HUDEP-2 (cell line): ENCODE measurements around the gene PSMA8.
"Not testable (repeated sequence)": the region's sequence is repeated elsewhere in the genome, so short reads cannot be mapped to it uniquely, and the experiment has no call there.

Experiments
- DNase-seq, 76 experiments: peaks; one replicate each; lab custom pipeline; 2025; ENCODE audit not compliant: unreplicated experiment in 76 of 76; lab: John Stamatoyannopoulos, UW

PSMA8 gene

DNA sequence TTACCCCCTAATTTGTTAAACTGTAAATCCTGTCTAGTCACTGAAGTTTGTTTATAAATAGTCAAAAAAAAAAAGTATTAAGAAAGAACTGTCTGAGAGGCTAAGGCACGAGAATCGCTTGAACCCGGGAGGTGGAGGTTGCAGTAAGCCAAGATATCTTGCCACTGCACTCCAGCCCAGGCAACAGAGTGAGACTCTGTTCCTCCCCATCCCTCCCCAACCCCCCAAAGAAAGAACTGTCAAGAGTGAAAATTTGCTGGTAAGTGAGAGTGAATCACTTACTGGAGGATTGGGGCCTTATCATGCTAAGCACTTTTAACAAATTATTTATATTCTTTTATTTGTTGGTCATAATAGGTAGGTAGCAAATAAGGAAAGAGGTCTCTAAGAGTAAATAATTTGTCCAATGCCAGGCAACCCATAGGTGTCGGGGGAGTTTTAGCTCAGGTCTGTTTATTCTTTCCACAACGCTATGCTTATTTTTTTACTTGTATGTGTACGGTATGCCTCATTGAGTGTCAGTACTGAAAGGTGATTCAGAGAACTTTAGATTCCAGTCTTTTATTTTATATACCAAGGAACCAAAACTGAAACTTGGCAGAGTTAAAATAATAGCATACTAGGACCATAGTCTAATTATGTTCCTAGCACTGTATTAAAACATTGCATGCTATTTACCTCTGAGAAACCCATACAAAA lies 95.0 kb downstream of the PSMA8 start:
- DNase-seq, result peak in 30 of 76 experiments; percentile 2 to 62 (median 20)

DNA sequence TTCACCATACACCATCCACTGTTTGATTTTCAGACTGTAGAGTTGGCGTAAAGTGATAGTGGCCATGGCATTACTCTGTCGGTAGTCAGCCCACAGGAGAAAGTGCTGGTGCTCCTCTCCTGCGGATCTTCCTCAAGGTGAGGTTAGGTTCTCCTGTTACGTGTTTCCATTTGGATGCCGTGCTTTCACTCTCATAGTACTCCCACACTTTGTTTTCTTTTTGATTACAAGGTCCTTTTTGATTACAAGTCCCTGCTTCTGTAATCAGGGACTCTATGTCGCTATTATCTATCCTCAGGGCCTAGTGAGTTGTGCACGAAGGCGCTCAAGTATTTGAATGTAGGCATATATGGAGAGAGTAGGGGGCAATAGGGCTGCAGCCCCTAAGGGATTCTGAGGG lies 96.8 kb downstream of the PSMA8 start:
- no peak for DNase-seq

DNA sequence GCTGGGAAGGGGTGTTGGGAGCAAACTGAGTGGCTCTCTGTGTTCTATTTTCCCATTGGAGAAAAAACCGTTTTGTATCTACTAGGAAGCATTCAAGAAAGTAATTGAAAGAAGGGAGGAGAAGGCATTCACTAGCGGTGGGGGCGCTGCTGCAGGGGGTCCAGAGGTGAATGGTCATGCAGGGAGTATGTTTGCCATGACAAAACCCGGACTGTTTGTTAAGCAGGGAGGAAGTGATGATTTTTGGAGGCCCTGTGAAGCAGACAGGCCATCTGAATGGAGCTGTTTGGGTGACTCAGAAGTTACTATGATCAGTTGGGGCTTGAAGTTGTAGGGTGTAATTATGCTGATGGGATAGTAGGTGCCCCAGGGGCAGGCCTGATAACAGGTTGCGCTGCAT lies 99.5 kb downstream of the PSMA8 start:
- peak in 1 of 76 experiments; percentile 14 for DNase-seq

DNA sequence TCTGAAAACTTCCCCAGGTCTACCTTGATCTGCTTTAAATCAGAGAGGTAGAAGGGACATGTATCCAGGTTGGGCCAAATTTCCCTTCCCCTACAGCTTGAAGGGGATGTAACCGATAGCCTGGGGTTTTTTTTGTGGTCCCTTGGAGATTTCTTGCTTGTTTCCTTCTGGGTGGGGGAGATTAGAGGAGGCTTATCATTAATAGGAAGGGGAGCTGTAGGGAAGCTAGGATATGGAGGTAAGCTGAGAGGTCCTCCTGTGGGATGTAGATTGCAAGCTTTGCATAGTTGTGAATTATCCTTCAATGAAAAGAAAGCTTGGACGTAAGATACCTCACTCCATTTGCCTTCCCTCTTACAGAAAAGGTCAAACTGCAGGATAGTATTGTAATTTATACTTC lies 103.7 kb downstream of the PSMA8 start:
- DNase-seq, result not testable (repeated sequence)

DNA sequence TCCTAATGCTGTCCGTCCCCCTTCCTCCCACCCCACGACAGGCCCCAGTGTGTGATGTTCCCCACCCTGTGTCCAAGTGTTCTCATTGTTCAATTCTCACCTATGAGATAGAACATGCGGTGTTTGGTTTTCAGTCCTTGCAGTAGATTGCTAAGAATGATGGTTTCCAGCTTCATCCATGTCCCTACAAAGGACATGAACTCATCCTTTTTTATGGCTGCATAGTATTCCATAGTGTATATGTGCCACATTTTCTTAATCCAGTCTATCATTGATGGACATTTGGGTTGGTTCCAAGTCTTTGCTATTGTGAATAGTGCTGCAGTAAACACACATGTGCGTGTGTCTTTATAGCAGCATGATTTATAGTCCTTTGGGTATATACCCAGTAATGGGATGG lies 105.0 kb downstream of the PSMA8 start:
- not testable (repeated sequence) for DNase-seq

DNA sequence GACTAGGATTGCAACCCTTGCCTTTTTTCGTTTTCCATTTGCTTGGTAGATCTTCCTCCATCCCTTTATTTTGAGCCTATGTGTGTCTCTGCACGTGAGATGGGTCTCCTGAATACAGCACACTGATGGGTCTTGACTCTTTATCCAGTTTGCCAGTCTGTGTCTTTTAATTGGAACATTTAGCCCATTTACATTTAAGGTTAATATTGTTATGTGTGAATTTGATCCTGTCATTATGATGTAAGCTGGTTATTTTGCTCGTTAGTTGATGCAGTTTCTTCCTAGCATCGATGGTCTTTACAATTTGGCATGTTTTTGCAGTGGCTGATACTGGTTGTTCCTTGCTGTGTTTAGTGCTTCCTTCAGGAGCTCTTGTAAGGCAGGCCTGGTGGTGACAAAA lies 108.7 kb downstream of the PSMA8 start:
- DNase-seq, result not testable (repeated sequence)
